ENCODE measurements around the gene PCDH1. TPM values are rescaled to one million over a fixed set of nuclear protein-coding genes. Genes with fewer than 3 reads are reported as not detected.

The PCDH1 gene
- total and polyA plus RNA-seq, 7 donors = 8.6 to 47.2 (median 13.2) TPM

DNA sequence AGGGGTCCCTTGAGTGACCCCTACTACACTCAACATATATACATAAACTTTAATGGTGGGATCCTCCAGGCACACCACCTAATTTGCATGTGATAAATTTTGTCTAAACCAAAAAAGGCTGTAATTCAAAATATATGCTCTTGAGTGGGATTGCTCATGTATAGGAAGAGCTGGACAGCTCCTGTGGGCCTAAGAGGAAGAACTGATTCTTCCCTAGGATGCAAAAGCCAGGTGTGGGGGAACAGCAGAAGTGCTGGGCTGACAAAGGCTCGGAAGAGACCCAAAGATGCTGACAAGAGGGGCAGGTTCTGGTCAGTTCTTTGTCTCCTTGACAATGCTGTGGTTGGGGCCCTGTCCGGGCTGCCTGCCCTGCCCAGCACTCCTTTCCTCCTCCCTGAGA, 43.9 kb downstream of the PCDH1 start:
- TF ChIP-seq, protein P1, sequence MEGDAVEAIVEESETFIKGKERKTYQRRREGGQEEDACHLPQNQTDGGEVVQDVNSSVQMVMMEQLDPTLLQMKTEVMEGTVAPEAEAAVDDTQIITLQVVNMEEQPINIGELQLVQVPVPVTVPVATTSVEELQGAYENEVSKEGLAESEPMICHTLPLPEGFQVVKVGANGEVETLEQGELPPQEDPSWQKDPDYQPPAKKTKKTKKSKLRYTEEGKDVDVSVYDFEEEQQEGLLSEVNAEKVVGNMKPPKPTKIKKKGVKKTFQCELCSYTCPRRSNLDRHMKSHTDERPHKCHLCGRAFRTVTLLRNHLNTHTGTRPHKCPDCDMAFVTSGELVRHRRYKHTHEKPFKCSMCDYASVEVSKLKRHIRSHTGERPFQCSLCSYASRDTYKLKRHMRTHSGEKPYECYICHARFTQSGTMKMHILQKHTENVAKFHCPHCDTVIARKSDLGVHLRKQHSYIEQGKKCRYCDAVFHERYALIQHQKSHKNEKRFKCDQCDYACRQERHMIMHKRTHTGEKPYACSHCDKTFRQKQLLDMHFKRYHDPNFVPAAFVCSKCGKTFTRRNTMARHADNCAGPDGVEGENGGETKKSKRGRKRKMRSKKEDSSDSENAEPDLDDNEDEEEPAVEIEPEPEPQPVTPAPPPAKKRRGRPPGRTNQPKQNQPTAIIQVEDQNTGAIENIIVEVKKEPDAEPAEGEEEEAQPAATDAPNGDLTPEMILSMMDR (IDR thresholded peaks at IDR 0.05) = no peak
- TF ChIP-seq POLR2A (IDR thresholded peaks at IDR 0.05) (no peak), POLR2AphosphoS5 (IDR thresholded peaks at IDR 0.05) (no peak), EP300 (IDR thresholded peaks at IDR 0.05) (no peak)
- H3K9me3 ChIP-seq = no peaks in the 10 kb centered on the region
- no peak overlapping the region for H3K27ac ChIP-seq
- H3K4me1 ChIP-seq = peaks cover 0 to 6% (median 0%) of the 10 kb centered on the region in 4 donors
- H3K4me3 ChIP-seq = no peak overlapping the region
- WGBS, 2 donors = 0 to 54% methylated on average over 2 of the region's 2 CpGs
- intact Hi-C loops (cut with DNase I) = no loop called here
- no peak for DNase-seq
- no peaks in the 10 kb centered on the region for H3K36me3 ChIP-seq
- peaks cover 0 to 15% (median 0%) of the 10 kb centered on the region in 3 donors for H3K27me3 ChIP-seq

DNA sequence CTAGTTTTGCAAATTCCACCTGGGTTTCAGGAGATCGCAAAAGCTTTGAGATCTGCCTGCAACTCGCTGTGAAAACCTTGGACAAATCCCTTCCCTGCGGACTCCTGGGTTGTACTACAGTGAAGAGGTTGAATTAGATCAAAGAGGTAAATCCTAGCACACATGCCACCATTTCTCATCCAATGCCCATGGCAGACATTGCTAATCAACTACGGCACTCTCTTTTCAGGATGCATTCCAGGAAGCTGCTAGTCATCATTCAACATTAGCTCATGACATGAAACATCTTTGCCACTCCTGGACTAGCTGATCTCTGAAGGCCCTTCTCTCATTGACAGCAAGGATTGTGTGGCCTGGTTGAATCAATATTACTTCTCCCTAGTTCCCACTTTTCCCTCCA, 46.1 kb downstream of the PCDH1 start:
- H3K9me3 ChIP-seq = no peaks in the 10 kb centered on the region
- 95% methylated on average over 4 of the region's 4 CpGs for WGBS, 2 donors
- no peak overlapping the region for H3K27ac ChIP-seq
- intact Hi-C loops (cut with DNase I) = no loop called here
- no peak for DNase-seq
- H3K36me3 ChIP-seq = no peaks in the 10 kb centered on the region
- TF ChIP-seq POLR2A (IDR thresholded peaks at IDR 0.05) (no peak), POLR2AphosphoS5 (IDR thresholded peaks at IDR 0.05) (no peak), EP300 (IDR thresholded peaks at IDR 0.05) (no peak)
- TF ChIP-seq, protein P1 (IDR thresholded peaks at IDR 0.05) = no peak
- no peaks in the 10 kb centered on the region for H3K27me3 ChIP-seq
- no peak overlapping the region for H3K4me3 ChIP-seq
- H3K4me1 ChIP-seq = peaks cover 0 to 6% (median 0%) of the 10 kb centered on the region in 4 donors

DNA sequence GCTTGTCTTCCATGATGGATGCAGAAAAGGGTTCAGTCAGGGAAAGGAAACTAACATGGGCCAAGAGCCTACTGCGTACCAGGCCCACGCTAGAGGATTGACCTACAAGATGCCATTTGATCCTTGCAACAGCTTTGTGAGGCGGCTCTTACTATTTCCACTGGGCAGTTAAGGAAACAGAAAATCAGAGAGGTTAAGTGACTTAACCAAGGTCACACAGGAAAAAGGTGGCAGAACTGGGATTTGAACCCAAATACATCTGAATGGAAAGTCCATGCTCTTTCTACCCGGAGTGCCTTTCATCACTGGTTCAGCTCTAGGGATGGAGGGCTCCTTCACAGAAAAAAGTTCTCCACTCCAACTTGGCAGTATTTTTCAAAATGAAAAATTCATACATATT, 50.0 kb downstream of the PCDH1 start:
- no peak for TF ChIP-seq EP300 (IDR thresholded peaks at IDR 0.05)
- TF ChIP-seq POLR2AphosphoS5 (IDR thresholded peaks at IDR 0.05) = no peak
- TF ChIP-seq, protein P1 (IDR thresholded peaks at IDR 0.05) = no peak
- no peak for TF ChIP-seq POLR2A (IDR thresholded peaks at IDR 0.05)
- intact Hi-C loops (cut with DNase I) = no loop called here
- no peak for DNase-seq
- no peak overlapping the region for H3K4me3 ChIP-seq
- no peaks in the 10 kb centered on the region for H3K36me3 ChIP-seq
- H3K9me3 ChIP-seq = no peaks in the 10 kb centered on the region
- peaks cover 0 to 11% (median 0%) of the 10 kb centered on the region in 3 donors for H3K27me3 ChIP-seq
- H3K27ac ChIP-seq = no peak overlapping the region
- 74 to 86% methylated on average over 4 of the region's 4 CpGs for WGBS, 2 donors
- H3K4me1 ChIP-seq = no peaks in the 10 kb centered on the region

DNA sequence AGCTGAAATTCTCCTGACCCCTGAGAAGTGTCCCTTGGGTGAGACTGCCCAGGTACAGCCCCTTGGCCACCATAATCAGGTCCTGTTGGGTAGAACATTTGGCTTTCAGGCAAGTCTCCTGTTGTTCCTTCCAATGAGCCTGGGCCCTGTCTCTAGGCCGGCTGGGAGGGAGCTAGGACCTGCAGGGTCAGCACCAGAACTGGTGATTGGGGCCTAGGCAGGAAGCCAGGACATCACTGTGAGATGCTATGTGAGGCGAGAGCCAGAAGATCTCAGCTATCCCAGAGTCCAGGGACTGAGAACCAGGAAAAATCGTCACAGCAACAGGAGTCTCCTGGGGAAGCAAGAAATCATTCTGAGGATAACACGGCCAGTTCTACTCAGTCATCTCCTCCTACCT, 51.5 kb downstream of the PCDH1 start:
- H3K36me3 ChIP-seq = no peaks in the 10 kb centered on the region
- no peaks in the 10 kb centered on the region for H3K4me1 ChIP-seq
- no peak for DNase-seq
- H3K27ac ChIP-seq = peak overlapping the region in 1 of 4 donors; percentile 27
- WGBS, 2 donors = 84 to 87% methylated on average over 4 of the region's 4 CpGs
- intact Hi-C loops (cut with DNase I) = no loop called here
- H3K27me3 ChIP-seq = peaks cover 0 to 11% (median 0%) of the 10 kb centered on the region in 3 donors
- H3K9me3 ChIP-seq = no peaks in the 10 kb centered on the region
- H3K4me3 ChIP-seq = no peak overlapping the region
- TF ChIP-seq, protein P1 (IDR thresholded peaks at IDR 0.05) = no peak
- no peak for TF ChIP-seq EP300 (IDR thresholded peaks at IDR 0.05)
- no peak for TF ChIP-seq POLR2A (IDR thresholded peaks at IDR 0.05)
- no peak for TF ChIP-seq POLR2AphosphoS5 (IDR thresholded peaks at IDR 0.05)
